Globus pallidus (tissue), 1 donor: Measurements from ENCODE around the gene CPA4.
A peak's percentile ranks its signal among the peaks of the same experiment; 100 is the strongest.

Experiments
- DNase-seq: peaks from one replicate; pipeline ENCODE4 v3.0.0-alpha.2; 2015; ENCODE audit warnings: low spot score

The CPA4 gene

GRCh38 chr7:130345136-130345535 lies 52.2 kb downstream of the CPA4 start:
- DNase-seq, result no peak

- no peak for DNase-seq
Observed at GRCh38 chr7:130345725-130346124, 52.8 kb downstream of the CPA4 start.

GRCh38 chr7:130346177-130346905 lies 53.4 kb downstream of the CPA4 start:
- DNase-seq, result no peak

- DNase-seq, result no peak
Observed at GRCh38 chr7:130346941-130347340, 54.0 kb downstream of the CPA4 start.

GRCh38 chr7:130349911-130350782 lies 57.2 kb downstream of the CPA4 start:
- DNase-seq, result no peak

GRCh38 chr7:130350945-130351790 lies 58.2 kb downstream of the CPA4 start:
- no peak for DNase-seq

GRCh38 chr7:130351791-130352090 lies 58.8 kb downstream of the CPA4 start:
- no peak for DNase-seq

GRCh38 chr7:130352194-130353074 lies 59.5 kb downstream of the CPA4 start:
- no peak for DNase-seq

GRCh38 chr7:130353196-130353595 lies 60.2 kb downstream of the CPA4 start:
- no peak for DNase-seq

GRCh38 chr7:130356121-130356875 lies 63.3 kb downstream of the CPA4 start:
- DNase-seq, result no peak

GRCh38 chr7:130356876-130357611 lies 64.1 kb downstream of the CPA4 start:
- peak; percentile 74 for DNase-seq

GRCh38 chr7:130358471-130358870 lies 65.5 kb downstream of the CPA4 start:
- DNase-seq, result no peak

- DNase-seq, result no peak
Observed at GRCh38 chr7:130359276-130359857, 66.4 kb downstream of the CPA4 start.

- DNase-seq, result no peak
Observed at GRCh38 chr7:130360518-130360917, 67.6 kb downstream of the CPA4 start.

- no peak for DNase-seq
Observed at GRCh38 chr7:130361681-130362080, 68.7 kb downstream of the CPA4 start.

- no peak for DNase-seq
Observed at GRCh38 chr7:130362251-130362816, 69.4 kb downstream of the CPA4 start.

GRCh38 chr7:130363026-130363847 lies 70.3 kb downstream of the CPA4 start:
- no peak for DNase-seq

- no peak for DNase-seq
Observed at GRCh38 chr7:130364451-130364850, 71.5 kb downstream of the CPA4 start.
